ENCODE measurements around the gene LRP1B.

DNA sequence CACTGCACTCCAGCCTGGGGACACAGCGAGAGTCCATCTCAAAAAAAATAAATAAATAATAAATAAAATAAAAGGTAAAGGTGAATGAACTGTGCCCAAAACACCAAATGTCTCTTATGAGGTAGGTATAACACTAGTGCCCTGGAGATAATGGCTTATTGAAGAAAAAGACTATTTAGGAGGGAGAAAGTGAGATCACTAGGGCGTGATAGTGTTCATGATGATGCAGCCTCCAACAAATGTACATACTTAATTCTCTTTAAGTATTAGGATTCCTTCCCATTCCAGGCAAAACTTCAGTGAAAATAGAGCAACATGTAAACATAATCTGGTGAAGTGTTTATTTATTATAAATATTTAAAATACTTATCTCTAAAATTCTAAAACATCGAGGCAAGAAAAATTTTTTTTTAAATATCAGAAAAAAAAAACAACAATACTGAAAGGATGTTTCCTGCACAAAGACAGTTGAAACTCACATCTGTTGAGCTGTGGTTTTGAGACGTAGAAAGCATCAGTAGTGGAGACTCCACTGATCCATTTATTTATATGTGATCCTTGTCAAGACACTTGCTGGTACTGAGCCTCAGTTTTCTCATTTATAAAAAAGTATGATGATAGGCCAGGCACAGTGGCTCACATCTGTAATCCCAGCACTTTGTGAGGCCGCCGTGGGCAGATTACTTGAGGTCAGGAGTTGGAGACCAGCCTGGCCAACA lies 183.3 kb downstream of the LRP1B start:
- TF ChIP-seq, protein P1, sequence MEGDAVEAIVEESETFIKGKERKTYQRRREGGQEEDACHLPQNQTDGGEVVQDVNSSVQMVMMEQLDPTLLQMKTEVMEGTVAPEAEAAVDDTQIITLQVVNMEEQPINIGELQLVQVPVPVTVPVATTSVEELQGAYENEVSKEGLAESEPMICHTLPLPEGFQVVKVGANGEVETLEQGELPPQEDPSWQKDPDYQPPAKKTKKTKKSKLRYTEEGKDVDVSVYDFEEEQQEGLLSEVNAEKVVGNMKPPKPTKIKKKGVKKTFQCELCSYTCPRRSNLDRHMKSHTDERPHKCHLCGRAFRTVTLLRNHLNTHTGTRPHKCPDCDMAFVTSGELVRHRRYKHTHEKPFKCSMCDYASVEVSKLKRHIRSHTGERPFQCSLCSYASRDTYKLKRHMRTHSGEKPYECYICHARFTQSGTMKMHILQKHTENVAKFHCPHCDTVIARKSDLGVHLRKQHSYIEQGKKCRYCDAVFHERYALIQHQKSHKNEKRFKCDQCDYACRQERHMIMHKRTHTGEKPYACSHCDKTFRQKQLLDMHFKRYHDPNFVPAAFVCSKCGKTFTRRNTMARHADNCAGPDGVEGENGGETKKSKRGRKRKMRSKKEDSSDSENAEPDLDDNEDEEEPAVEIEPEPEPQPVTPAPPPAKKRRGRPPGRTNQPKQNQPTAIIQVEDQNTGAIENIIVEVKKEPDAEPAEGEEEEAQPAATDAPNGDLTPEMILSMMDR (IDR thresholded peaks at IDR 0.05): no peak
- TF ChIP-seq POLR2AphosphoS5 (IDR thresholded peaks at IDR 0.05; ENCODE audit: insufficient read depth in 1 of 2, low read depth in 1 of 2): no peak

All from vagina (tissue), 2 donors.